Right lobe of liver (tissue), 4 donors: ENCODE results near the gene GSTCD.

Experiments
- CTCF ChIP-seq, 4 donors: fragments of 200-600 bp in 3 of 4; fragments of 450-650 bp in 1 of 4; IDR thresholded peaks; one replicate each; pipeline versions ENCODE4 v1.5.1 to v1.8.0; 2016 to 2022; ENCODE audit warnings: antibody characterized with exemption in 4 of 4, mild to moderate bottlenecking in 2 of 4
- POLR2A ChIP-seq: fragments of 450-650 bp; IDR thresholded peaks from one replicate; pipeline ENCODE4 v1.6.1; 2017; ENCODE audit warnings: antibody characterized with exemption, mild to moderate bottlenecking
- donor health status: DM: no; HTN: no; CAD: no.
- donor health status: DM: no; HTN: no; CAD: no.
- donor health status: DM: no; HTN: yes; CAD: no.

GRCh38 chr4:105714932-105715331 is 6.3 kb downstream of the GSTCD start:
- TF ChIP-seq CTCF (IDR thresholded peaks at IDR 0.05) (no peak), POLR2A (no peak)
